Rectal smooth muscle tissue (tissue), 1 donor: Measurements from ENCODE around the gene TMEM30A.

Source experiments
- H3K27ac ChIP-seq: one replicate; pipeline ENCODE4 v1.7.0; 2013; ENCODE audit warnings: low read depth, low read length, inconsistent platforms
- H3K27me3 ChIP-seq: one replicate; pipeline ENCODE4 v1.7.0; 2013; ENCODE audit warnings: low read length; ENCODE audit not compliant: control insufficient read depth, insufficient read depth
- H3K36me3 ChIP-seq: one replicate; pipeline ENCODE4 v1.7.0; 2013; ENCODE audit warnings: low read length; ENCODE audit not compliant: control insufficient read depth, insufficient read depth
- H3K4me1 ChIP-seq: one replicate; pipeline ENCODE4 v1.7.0; 2013; ENCODE audit warnings: low read length; ENCODE audit not compliant: control insufficient read depth, insufficient read depth
- H3K4me3 ChIP-seq: one replicate; pipeline ENCODE4 v1.7.0; 2013; ENCODE audit warnings: low read length
- H3K9ac ChIP-seq: one replicate; pipeline ENCODE4 v1.7.0; 2013; ENCODE audit warnings: low read length

TMEM30A gene

DNA sequence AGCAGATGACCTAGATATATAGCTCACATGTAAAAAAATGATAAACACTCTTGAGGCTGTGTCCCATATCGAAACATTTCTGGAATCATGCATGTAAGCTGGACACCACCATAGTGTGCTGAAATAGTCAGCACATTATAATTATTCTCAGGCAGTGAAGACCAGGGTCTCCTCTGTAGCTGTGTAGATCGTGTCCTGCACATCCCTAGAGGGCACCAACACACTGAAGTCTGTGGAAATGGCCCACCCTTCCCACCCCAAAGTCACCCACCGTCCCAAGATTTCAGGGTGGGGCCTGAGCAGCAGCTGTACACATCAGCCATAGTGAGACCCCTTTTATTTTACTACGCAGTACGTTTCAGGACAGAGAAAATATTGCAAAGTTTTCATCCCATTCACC is 21.0 kb upstream of the TMEM30A start:
- H3K27ac ChIP-seq: no peak overlapping the region

DNA sequence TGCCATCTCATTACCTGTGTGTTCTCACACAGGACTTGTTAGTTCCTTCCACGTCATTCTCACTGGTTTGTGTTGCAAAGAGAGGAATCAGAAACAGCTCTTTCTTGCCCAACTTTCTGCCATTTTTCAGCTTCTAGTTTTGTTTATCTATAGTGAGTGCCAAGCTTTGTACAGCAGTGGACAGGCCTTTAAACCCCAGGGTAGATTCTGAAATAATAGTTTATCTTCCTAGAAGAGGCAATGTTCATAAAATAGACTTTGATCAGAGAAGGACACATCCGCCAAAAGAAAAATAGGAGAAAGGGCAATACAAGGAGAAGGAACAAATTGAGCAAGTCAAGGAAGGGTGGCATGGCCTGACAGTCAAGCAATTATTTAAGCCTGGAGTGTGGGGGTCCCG is 17.7 kb upstream of the TMEM30A start:
- Histone ChIP-seq H3K27ac (no peak overlapping the region), H3K4me1 (peaks cover 9% of the 10 kb centered on the region), H3K9ac (no peak overlapping the region), H3K4me3 (no peak overlapping the region), H3K36me3 (no peaks in the 10 kb centered on the region), H3K27me3 (no peaks in the 10 kb centered on the region)

More for the DNA sequence above, 21.0 kb upstream of the TMEM30A start:
- Histone ChIP-seq H3K4me1 (no peaks in the 10 kb centered on the region), H3K36me3 (no peaks in the 10 kb centered on the region), H3K9ac (no peak overlapping the region), H3K4me3 (no peak overlapping the region), H3K27me3 (no peaks in the 10 kb centered on the region)

DNA sequence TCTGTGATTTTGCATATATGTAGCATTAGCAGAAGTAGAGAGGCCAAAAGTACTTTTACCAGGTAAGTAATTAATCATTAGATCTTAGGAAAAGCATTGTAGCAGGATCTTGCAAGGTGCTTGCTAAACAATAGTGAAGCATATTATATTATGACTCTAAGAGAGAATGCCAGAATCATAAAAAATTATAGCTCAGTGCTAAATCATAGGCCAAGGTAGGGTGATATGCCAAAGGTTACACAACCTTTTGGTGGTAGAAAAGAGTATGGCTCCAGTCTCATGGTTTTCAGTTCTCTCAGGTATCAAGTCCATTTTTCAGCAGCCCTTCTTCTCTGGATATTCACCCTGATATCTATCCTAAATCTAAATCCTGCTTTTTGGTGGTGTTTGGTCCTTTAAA is 16.9 kb upstream of the TMEM30A start:
- no peaks in the 10 kb centered on the region for H3K27me3 ChIP-seq
- H3K4me1 ChIP-seq: peaks cover 9% of the 10 kb centered on the region
- no peak overlapping the region for H3K27ac ChIP-seq
- H3K4me3 ChIP-seq: no peak overlapping the region
- no peaks in the 10 kb centered on the region for H3K36me3 ChIP-seq
- H3K9ac ChIP-seq: no peak overlapping the region

DNA sequence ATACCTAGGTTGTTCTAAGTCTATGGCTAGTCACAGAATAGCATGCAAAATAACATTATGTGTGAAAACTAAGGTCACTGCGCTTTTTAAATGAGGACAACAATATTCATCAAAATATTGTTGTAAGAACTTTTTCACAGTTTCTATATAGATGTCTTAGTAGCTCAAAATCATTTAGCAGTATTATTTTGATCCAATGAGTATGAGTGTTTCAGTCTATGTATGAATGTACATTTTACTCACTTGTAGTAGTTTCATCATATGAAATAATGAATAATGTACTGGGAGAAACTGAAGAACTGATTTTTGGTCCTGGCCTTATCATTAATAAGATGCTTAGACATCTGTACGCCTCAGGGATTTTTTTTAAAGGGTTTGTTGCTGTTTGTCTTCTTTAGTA is 16.5 kb upstream of the TMEM30A start:
- Histone ChIP-seq H3K9ac (no peak overlapping the region), H3K4me1 (peaks cover 9% of the 10 kb centered on the region), H3K27me3 (no peaks in the 10 kb centered on the region), H3K27ac (no peak overlapping the region), H3K36me3 (no peaks in the 10 kb centered on the region), H3K4me3 (no peak overlapping the region)

DNA sequence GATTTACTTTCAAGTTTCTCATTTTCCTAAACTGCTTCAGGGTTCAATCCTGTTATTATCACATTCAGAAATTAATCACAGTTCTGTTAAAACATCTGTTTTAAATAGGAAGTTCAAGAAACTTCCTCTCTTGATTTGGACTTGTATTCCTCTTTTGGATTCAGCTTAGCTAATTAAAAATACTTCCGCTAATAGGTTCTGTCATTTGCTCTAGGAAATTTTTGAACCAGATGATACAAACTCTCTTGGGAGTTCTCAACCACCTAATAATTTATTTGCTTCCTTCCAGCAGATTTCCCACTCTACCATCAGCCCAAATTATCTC is 15.9 kb upstream of the TMEM30A start:
- H3K4me1 ChIP-seq: peaks cover 9% of the 10 kb centered on the region
- H3K36me3 ChIP-seq: no peaks in the 10 kb centered on the region
- no peak overlapping the region for H3K27ac ChIP-seq
- no peak overlapping the region for H3K4me3 ChIP-seq
- no peaks in the 10 kb centered on the region for H3K27me3 ChIP-seq
- H3K9ac ChIP-seq: no peak overlapping the region

DNA sequence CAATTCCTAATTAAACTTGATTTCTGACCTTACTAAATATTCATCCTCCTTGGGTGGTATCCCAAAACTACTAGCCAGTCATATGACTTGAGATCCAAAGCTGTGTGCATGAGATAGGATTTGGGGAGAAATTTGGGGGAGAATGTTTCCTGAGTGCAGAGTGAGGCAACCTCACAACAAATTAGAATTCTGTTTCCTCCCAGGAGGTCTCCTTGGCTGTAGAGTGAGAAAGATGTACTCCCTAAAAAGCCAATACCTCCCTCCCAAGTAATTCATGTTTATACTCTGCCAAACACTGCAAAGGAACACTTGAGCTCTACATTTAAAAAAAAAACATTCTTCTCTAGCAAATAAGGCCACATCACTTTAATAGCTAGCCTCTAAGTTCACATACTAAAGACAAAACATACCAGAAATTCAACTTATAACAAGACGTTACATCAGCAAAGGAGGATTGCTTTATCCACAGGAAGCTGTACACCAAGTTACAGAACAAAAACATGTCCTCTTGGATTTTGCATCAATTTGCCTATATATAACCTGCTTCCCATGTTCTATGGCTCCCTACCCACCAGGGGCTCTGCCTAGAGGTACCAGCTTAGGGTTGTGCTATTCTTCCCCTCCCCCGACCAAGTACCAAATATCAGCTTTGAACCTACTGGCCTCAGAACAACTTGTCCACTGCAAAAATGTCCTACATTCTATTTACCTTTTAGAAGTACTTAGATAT is 15.4 kb upstream of the TMEM30A start:
- no peaks in the 10 kb centered on the region for H3K27me3 ChIP-seq
- no peaks in the 10 kb centered on the region for H3K36me3 ChIP-seq
- no peak overlapping the region for H3K9ac ChIP-seq
- no peak overlapping the region for H3K27ac ChIP-seq
- H3K4me3 ChIP-seq: no peak overlapping the region
- peaks cover 9% of the 10 kb centered on the region for H3K4me1 ChIP-seq

DNA sequence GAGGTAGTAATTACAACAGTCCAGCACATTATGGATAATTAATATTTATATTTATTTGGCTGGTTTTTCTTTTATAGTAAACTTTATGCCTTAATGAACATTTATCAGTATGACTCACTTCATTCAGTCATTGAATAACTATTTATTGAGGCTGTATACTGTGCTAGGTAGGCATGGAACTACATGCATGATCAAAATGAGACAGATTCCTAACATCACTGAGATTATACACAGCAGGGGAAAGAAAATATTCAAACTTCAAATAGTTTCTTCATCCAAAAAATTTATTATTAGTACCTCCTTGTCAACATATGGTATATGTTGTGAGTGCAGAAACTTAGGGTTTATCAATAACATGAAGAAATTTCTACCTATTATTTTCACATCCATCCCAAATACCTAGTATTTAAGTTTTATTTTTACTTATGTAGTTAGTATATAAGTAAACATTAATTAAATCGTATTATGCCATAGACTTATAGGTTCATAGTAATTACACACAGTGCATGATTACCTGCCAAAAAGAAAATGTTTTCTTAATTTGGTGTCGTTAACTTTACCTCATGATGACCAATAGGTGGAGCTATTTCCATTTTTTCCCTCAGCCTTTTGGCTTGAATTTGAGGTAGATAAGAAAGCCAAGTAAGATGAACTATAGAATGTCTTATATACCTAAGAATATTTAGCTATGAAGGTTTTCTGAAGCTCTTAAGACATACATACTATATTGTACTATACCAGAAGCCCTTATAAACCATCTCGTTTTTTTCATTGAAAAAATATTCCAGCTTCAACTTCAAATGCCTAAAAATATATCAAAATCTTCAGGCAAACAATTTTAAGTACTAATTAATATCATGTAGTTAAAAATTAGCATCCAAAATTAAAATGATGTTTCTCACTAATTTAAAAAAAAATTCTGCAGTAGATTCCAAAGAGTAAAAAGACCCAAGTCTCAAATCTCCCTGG is 12.5 kb upstream of the TMEM30A start:
- no peaks in the 10 kb centered on the region for H3K36me3 ChIP-seq
- H3K27me3 ChIP-seq: no peaks in the 10 kb centered on the region
- no peak overlapping the region for H3K9ac ChIP-seq
- peaks cover 9% of the 10 kb centered on the region for H3K4me1 ChIP-seq
- H3K27ac ChIP-seq: no peak overlapping the region
- H3K4me3 ChIP-seq: no peak overlapping the region

DNA sequence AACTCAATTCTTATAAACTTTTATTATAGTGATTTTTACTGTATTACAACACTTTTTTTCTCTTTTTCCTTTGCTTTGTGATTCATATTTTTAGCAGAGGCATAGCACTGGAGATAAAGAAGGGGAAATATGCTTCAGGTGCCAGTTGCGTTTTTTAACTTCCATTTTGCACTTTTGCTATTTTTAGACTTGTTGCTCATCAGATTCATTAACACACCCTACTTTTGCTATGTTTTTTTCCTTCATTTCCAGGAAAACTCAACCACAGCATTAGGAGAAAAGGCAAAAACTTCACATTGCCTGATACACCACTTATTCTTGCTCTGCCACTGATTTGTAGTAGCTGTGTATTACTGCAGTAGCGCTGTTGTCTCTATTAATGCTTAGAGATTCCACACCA is 8.0 kb upstream of the TMEM30A start:
- Histone ChIP-seq H3K9ac (no peak overlapping the region), H3K27me3 (no peaks in the 10 kb centered on the region), H3K27ac (no peak overlapping the region), H3K4me1 (no peaks in the 10 kb centered on the region), H3K4me3 (no peak overlapping the region), H3K36me3 (no peaks in the 10 kb centered on the region)

DNA sequence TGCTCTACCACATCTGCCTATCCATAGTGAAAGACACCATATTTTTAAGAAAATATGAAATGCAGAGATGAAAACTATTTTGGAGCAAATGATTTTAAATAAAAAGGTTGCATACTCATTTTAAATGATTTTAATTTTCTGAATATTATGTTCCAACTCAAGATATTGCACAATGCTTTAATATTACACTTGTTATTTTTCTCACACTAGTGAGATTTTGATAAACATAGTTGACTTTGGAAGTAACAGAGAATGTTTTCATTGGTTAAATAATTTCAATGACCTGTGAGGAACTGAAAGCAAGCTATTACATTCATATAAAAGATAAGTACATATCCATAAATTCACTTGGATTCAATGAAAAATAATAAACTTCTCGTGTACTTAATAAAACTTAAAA is 7.2 kb upstream of the TMEM30A start:
- Histone ChIP-seq H3K4me3 (no peak overlapping the region), H3K4me1 (no peaks in the 10 kb centered on the region), H3K27ac (no peak overlapping the region), H3K9ac (no peak overlapping the region), H3K27me3 (no peaks in the 10 kb centered on the region), H3K36me3 (no peaks in the 10 kb centered on the region)

DNA sequence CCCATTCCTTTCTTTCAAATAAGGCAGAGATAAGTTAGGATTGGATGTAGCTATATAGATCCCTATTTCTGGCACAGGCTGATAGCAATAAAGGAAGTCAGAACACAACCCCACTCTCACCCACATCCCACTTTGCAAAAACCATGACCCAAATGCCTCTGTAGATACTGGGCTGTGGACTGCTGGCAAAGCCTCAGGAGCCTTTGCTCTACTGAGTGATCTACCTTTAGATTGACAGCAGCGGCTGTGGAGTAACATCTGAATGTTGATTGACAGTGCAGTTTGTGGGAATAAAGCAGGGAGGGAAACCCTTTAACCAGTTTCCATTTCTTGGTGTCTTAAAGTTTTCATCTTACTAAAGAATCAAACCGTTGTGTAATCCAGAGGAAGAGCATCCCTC is 6.7 kb upstream of the TMEM30A start:
- no peaks in the 10 kb centered on the region for H3K4me1 ChIP-seq

DNA sequence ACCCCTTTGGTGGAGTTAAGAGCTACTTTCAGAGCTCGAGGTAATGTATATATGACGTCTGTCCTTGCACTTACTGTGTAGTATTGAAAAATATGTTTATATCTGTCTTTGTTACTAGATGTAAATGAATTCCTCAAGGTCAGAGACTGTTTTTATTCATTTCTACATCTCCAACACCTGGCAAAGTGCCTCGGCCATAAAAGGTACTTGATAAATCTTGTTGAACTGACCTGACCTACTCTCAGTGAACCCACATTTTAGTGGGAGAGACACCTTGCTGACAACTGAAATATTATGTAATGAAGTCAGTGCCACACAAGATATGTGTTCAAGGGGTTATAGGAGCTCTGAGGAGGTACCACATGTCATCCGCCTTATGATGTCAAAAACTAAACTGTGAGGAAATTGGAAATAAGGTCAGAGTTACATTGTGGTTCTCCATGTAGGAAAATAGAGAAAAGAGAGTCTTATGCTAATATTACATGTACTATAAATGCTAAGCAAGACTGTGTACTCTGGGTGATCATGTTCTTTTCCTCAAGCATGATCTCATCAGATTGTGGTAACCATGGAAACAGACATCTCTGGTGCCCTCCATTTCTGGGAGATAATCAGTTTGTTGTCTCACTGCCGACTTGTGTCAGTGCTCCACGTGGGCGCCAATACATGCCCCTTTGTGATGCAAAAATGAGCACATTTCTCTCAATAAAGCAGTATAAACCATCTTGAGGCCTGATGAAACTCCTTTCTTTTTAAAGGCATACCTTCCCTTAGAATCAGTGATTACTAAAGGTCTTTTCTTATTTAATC is 5.7 kb upstream of the TMEM30A start:
- H3K4me3 ChIP-seq: no peak overlapping the region
- no peaks in the 10 kb centered on the region for H3K27me3 ChIP-seq
- peak overlapping the region; percentile 18 for H3K27ac ChIP-seq
- no peak overlapping the region for H3K9ac ChIP-seq
- no peaks in the 10 kb centered on the region for H3K36me3 ChIP-seq
- H3K4me1 ChIP-seq: peaks cover 2% of the 10 kb centered on the region

More for the DNA sequence above, 6.7 kb upstream of the TMEM30A start:
- Histone ChIP-seq H3K9ac (no peak overlapping the region), H3K27ac (no peak overlapping the region), H3K36me3 (no peaks in the 10 kb centered on the region), H3K27me3 (no peaks in the 10 kb centered on the region), H3K4me3 (no peak overlapping the region)

DNA sequence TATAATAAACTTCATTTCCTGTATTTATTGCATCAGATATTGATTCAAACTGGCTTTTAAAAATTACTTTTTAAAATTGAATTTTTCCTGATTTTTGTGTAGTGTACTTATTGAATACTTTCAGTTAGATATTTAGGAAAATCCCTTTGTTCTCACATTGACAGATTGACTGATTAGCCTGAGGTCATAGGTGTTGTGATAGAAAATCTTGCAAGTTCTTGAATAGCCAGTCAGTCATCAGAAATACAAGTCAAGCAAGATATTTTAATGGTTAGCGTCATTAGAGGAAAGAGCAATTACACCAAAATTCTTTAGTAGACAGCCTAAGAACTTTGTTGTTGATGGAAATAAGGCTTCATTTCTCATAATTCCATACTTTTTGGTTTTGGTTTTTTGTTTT is 3.4 kb upstream of the TMEM30A start:
- Histone ChIP-seq H3K4me3 (no peak overlapping the region), H3K9ac (no peak overlapping the region), H3K27me3 (no peaks in the 10 kb centered on the region), H3K36me3 (no peaks in the 10 kb centered on the region), H3K4me1 (peaks cover 3% of the 10 kb centered on the region), H3K27ac (no peak overlapping the region)
